GM19438 (cell line): ENCODE measurements around the gene ZDHHC1.

ENCODE experiments used
- ATAC-seq: cut with Tn5 transposase; IDR thresholded peaks from one replicate; pipeline ENCODE4 v1.9.1; 2021; ENCODE audit warnings: low read depth; ENCODE audit not compliant: unreplicated experiment

ZDHHC1 gene

GRCh38 chr16:67415872-67416793 lies at the start of gene ZDHHC1:
Gene ZDHHC1, minus strand, starts transcription at chr16:67416477. Its CDS starts 8,702 bp downstream, at chr16:67407775.
- no peak for ATAC-seq

GRCh38 chr16:67464565-67464964 lies 48.3 kb upstream of the ZDHHC1 start:
- ATAC-seq: no peak

DNA sequence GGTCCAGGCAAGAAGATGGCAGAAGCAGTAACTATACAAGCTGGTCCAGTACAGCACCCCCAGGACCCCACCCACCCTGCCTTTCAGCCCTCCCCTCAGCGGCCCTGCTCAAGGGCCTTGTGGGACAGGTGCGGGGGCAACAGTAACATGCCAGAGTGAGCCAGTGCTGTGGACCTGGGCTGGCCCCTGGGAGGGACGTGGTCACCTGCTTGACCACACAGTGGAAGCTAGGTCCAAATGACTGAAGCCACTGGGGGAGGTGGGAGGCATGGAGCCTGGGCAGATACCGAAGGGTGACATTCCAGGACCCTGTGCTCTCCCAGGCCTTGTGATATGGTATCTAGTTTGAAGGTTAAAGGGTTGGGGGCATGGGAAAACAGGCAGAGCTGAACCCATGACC lies 47.4 kb upstream of the ZDHHC1 start:
- ATAC-seq: no peak

DNA sequence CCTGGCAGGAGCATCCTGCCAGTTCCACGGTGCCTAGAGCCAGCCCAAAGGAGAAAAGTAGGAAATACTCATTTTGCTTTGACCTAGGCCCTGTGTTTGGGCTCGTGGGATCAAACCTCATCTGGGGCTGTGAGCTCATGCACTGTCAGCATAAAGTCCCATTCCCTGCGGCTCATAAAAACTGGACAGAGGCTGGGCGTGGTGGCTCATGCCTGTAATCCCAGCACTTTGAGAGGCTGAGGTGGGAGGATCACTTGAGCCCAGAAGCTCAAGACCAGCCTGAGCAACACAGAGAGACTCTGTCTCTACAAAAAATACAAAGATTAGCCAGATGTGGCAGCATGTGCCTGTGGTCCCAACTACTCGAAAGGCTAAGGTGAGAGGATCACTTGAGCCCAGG lies 46.8 kb upstream of the ZDHHC1 start:
- no peak for ATAC-seq

DNA sequence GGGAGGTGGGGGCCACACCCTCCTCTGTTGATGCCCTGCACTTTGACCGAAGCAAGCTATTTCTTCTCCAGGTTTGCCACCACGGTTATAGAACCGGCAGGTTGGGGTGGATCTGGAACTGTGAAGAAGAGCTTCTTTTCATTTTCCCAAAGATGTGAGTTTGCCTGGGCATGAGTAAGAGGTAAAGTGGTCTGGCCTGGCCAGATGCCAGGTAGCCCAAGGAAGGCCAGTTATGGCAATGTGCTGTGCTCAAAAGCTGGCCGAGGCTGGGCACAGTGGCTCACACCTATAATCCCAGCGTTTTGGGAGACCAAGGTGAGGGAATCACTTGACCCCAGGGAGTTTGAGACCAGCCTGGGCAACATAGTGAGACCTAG lies 46.0 kb upstream of the ZDHHC1 start:
- ATAC-seq: no peak

GRCh38 chr16:67461600-67462278 lies 45.5 kb upstream of the ZDHHC1 start:
- ATAC-seq: no peak

GRCh38 chr16:67460961-67461360 lies 44.7 kb upstream of the ZDHHC1 start:
- ATAC-seq: no peak

- ATAC-seq: no peak
Observed at GRCh38 chr16:67460168-67460567, 43.9 kb upstream of the ZDHHC1 start.

- no peak for ATAC-seq
Observed at GRCh38 chr16:67459861-67460150, 43.5 kb upstream of the ZDHHC1 start.

DNA sequence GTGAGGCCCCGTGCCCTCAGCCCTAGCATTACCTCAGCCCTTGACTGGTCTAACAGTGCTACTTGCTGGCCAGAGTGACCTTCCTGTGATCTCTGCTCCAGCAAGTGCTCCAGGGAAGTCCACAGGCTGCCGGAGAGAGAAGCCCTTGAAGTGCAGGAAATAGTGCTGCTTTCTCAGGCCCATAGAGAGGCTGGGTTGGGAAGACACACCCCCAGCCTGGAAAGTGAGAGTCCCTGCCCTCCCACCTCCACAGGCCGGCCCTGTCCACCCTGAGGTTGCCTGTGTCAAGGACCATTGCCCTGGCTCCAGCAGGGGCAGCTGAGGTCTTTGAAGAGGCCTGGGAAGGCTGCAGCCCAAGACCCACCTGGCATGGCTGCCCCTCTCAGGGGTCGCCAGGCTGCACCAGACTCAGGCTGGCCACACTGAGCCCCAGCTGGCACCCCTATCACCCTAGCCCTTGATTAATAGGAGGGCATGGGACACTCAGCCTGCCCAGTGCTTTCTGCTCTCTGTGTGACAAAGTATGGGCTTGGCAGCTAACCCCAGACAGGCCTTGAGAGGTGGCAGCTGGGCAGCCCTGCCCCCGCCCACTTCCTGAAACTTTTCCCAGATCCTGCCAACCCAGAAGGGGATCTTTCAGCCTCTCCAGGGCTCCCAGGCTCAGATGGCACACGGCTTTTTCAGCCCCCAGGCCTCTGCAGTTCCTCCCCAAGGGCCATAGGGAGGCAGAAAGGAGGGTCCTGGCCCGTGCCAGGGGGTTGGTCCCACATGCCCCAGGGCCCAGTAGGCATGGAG lies 43.0 kb upstream of the ZDHHC1 start:
- no peak for ATAC-seq

- no peak for ATAC-seq
Observed at GRCh38 chr16:67458121-67458641, 41.9 kb upstream of the ZDHHC1 start.

DNA sequence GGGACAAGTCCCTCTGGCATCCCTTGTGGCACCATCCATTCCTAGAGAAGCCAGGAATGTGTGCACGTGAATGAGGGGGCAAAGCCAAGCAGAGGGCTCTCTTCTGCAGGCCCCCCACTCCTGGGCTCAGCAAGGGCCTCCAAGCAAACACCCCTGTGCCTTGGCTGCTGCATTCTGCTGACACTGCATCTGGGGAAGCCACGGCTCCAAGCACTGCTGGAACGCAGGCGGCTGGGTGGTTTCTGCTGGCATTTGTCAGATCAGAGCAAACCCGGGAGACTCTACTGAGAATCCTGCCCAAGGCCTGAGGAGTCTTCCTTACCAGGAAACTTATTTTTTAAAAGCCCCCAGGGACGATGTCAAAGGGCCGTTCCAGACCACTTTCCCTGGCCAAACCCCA lies 41.3 kb upstream of the ZDHHC1 start:
- ATAC-seq: no peak

DNA sequence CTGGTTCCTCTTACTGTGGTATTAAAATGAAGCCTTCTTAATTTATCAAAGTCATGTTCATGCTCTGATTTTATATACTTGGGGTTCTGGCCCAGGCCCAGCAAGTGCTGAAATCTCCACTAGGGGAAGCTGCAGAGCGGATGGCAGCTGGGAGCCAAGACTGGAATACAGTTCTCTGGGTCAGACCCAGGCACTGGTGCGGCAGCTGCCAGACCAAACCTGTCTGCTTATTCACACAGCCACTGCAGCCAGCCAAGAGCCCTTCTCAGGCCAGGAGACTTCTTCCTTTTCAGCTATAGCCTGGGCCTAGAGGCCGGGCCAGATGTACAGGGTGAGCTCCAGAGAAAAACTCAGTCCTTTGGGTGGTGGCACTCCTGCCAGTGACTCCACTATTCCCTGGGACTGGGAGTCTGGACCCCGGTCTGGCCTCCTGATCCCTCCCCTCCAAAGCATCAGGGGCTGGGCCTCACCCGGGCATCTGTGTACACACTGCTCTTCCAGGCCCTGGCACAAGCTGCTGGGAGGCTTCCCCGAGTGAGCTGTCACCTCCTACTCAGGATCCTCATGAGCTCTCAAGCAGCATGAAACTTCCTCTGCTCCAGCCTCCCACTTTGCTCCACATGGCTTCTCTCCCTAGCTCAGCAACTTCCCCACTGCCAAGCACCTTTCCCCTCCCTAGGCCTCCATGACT lies 40.3 kb upstream of the ZDHHC1 start:
- ATAC-seq: no peak

DNA sequence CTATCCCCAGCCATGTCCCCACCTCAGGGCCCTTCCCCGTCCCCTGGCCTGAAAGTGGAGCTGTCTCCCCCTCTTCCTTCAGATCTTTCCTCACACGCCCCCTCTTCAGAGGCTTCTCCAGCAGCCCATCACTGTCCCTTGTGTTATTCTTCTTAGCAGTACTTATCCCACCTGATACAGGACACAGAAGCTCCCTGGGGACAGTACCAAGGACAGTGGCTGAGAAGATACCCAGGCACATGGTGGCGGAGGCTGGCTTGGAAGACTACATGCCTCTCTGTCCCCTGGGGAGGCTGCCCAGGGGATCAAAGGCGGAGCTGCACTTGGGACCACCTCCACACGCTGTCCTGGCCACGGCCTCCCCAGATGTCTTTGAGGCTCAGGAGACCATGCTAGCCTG lies 38.6 kb upstream of the ZDHHC1 start:
- no peak for ATAC-seq

GRCh38 chr16:67454104-67454503 lies 37.8 kb upstream of the ZDHHC1 start:
- ATAC-seq: no peak

DNA sequence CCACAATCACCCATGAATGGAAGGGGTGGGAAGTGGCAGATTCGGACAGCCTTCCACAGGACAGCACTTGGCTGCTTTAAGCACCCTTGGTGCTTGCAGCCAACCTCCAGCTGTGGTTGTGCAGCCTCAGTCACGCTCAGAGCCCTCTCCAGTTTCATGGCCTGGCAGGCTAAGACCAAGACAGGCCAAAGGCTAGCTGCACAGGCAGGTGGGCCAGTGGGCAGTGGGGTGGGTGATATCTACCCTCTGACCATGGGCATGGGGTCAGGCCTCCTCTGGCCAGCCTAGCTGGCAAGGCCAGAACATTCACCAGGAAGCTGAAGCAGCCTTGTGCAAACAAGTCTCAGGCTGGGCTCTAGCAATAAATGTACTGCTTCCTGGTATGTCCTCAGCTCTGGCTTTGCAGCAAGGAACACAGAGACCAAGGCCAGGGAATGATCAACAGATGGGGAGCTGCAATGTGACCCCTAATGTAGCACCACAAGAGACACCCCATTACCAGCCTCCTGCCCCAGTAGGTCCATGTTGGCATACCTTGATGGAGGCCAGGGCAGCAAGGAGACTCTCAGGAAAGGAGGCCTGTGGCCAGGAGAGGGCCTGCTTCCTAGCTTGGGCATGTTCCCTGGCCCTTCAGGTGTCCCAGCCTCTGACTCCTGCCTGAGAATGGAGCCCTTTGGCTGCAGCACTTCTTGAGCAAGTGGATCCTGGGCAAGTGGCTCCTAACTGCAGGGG lies 35.6 kb upstream of the ZDHHC1 start:
- no peak for ATAC-seq

DNA sequence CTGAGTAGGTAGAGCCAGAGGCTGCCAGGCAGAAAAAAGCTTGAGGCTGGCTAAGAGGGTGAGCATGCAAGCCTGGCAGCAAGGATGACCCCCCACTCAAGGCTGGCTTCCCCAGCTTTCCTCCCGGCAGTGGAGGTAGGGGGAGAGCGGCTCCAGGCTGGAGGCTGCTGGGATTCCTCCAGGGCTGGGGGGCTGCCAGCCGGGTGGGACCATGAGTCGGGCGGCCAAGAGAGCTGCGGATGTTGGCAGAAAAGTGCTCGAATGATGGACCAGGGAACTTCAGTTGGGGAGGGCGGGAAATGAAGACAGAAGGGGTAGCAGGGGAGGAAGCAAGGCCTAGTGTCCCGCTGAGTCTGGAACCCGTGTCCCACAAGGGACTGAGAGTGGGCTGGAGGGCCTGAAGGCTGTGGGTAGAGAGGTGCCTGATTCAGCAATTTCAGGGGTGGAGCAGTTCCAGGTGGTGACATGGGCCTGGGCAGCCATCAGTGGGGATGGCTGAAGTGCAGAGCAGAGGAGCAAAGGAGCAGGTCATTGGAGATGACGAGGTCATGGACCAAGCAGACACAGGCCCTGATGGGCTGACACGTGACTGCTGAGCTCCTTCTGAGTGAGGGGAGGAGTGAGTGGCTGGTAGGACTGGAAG lies 34.9 kb upstream of the ZDHHC1 start:
- no peak for ATAC-seq

DNA sequence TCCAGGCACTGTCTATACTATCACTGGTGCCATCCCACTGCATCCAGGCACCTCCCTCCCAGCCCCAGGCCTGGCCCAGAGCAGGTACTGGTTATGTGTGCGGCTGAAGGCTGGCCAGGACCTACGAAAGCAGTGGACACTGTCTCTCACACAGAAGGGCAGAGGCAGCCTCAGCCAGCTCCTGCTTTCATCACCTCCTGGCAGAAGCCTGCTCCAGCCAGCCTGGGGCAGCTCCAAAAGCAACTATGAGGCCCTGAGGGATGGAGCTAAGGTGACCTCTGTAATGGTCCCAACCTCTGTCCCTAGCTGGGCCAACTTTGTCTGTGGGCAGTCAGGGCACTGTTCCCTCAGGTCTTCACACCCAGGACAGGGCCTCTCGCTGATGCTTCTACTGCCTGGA lies 33.5 kb upstream of the ZDHHC1 start:
- no peak for ATAC-seq

GRCh38 chr16:67449336-67449735 lies 33.1 kb upstream of the ZDHHC1 start:
- no peak for ATAC-seq
